Uterus (tissue), 2 donors: ENCODE measurements around the gene TBPL2.

Experiments used
- CTCF ChIP-seq, 4 experiments: fragments of 200-600 bp in 2 of 4; fragments of 450-650 bp in 2 of 4; sonication (generic) in 2 of 4; IDR thresholded peaks; one replicate each; pipeline ENCODE4 v1.5.1; 2016 to 2019; ENCODE audit warnings: antibody characterized with exemption in 4 of 4, mild to moderate bottlenecking in 2 of 4, moderate library complexity in 1 of 4
- POLR2A ChIP-seq, 2 donors: fragments of 450-650 bp; IDR thresholded peaks; one replicate each; pipeline ENCODE4 v1.6.1; 2016; ENCODE audit warnings: antibody characterized with exemption in 2 of 2, mild to moderate bottlenecking in 1 of 2, moderate library complexity in 1 of 2

- TF ChIP-seq CTCF (IDR thresholded peaks at IDR 0.05) (no peak), POLR2A (IDR thresholded peaks at IDR 0.05) (no peak)
Observed at GRCh38 chr14:55436519-55436918, 3.9 kb downstream of the TBPL2 start.
